MG63 (cell line): ENCODE data around the gene FCER1G. TPM values are rescaled to one million over a fixed set of nuclear protein-coding genes. Genes with fewer than 3 reads are reported as not detected.
"Not testable (repeated sequence)": the region's sequence is repeated elsewhere in the genome, so short reads cannot be mapped to it uniquely, and the experiment has no call there.

ENCODE experiments used
- DNase-seq: peaks from one replicate; pipeline ENCODE4 v3.0.0-alpha.2; 2020
- H3K27me3 ChIP-seq: fragments of 250-450 bp; sonication (Bioruptor Pico); 2 replicates; pipeline ENCODE4 v1.5.1; 2020; ENCODE audit warnings: mild to moderate bottlenecking, moderate library complexity
- H3K36me3 ChIP-seq: fragments of 250-450 bp; sonication (Bioruptor Pico); 2 replicates; pipeline ENCODE4 v1.5.1; 2020; ENCODE audit warnings: mild to moderate bottlenecking, moderate library complexity
- H3K4me3 ChIP-seq: fragments of 250-450 bp; sonication (Bioruptor Pico); 2 replicates; pipeline ENCODE4 v1.5.1; 2020; ENCODE audit warnings: mild to moderate bottlenecking, moderate library complexity
- H3K9me3 ChIP-seq: fragments of 250-450 bp; sonication (Bioruptor Pico); 2 replicates; pipeline ENCODE4 v1.5.1; 2020; ENCODE audit warnings: mild to moderate bottlenecking, moderate library complexity
- total RNA-seq: library from RNA; depleted of rRNA; stranded (reverse); fragments of >200 nt; shearing (Covaris generic); gene quantifications from 2 replicates; pipeline ENCODE4 v1.2.3, GENCODE V29; 2014; ENCODE audit warnings: low replicate concordance

Gene FCER1G
- total RNA-seq, 1 experiment from 2014 or later: not detected

- H3K9me3 ChIP-seq: no peaks in the 10 kb centered on the region
- no peak within 1 kb of the TSS for H3K4me3 ChIP-seq
- no peaks in the 10 kb centered on the region for H3K27me3 ChIP-seq
- no peaks in the 10 kb centered on the region for H3K36me3 ChIP-seq
- no peak for DNase-seq
Observed at GRCh38 chr1:161238039-161238473, 23.0 kb downstream of the FCER1G start, which contains the start of gene NR1I3. NR1I3 (minus strand) TSS chr1:161238203; CDS start chr1:161236565, 1,638 bp downstream.

GRCh38 chr1:161241682-161242081, 26.6 kb downstream of the FCER1G start:
- H3K27me3 ChIP-seq: no peaks in the 10 kb centered on the region
- no peak overlapping the region for H3K4me3 ChIP-seq
- no peaks in the 10 kb centered on the region for H3K9me3 ChIP-seq
- no peaks in the 10 kb centered on the region for H3K36me3 ChIP-seq
- DNase-seq: no peak

- H3K36me3 ChIP-seq: no peaks in the 10 kb centered on the region
- H3K27me3 ChIP-seq: no peaks in the 10 kb centered on the region
- DNase-seq: no peak
- H3K4me3 ChIP-seq: no peak overlapping the region
- no peaks in the 10 kb centered on the region for H3K9me3 ChIP-seq
Observed at GRCh38 chr1:161242313-161242712, 27.2 kb downstream of the FCER1G start.

DNA sequence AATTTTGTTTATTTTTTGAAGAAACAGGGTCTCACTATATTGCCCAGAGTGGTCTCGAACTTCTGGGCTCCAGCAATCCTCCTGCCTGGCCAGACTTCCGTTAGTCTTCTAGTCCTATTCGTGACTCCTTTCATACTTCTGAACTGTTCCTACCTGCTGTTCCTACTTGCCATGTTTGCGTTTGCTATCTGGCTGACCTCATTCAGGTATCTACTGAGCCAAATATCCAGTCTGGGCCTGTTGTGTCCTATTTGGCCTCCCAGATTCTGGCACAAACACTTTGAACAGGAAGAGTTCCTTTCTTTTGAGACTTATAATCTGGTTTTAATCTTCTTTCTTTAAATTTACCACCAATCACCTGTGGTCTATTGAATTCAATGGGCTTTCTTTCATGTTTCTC, 29.8 kb downstream of the FCER1G start:
- Histone ChIP-seq H3K4me3 (no peak overlapping the region), H3K36me3 (no peaks in the 10 kb centered on the region), H3K27me3 (no peaks in the 10 kb centered on the region), H3K9me3 (no peaks in the 10 kb centered on the region)
- DNase-seq: no peak

DNA sequence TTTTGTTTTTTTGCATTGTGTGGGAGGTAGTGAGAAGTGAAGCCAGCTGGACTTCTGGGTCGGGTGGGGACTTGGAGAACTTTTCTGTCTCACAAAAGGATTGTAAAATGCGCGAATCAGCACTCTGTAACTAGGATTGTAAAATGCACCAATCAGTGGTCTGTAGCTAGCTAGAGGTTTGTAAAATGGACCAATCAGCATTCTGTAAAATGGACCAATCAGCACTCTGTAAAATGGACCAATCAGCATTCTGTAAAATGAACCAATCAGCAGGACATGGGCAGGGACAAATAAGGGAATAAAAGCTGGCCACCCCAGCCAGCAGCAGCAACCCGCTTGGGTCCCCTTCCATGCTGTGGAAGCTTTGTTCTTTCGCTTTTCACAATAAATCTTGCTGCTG, 35.0 kb downstream of the FCER1G start:
- H3K4me3 ChIP-seq, H3K36me3 ChIP-seq, H3K9me3 ChIP-seq, DNase-seq, H3K27me3 ChIP-seq: not testable (repeated sequence)

GRCh38 chr1:161250829-161251228, 35.7 kb downstream of the FCER1G start:
- Histone ChIP-seq H3K9me3 (no peaks in the 10 kb centered on the region), H3K27me3 (no peaks in the 10 kb centered on the region), H3K36me3 (no peaks in the 10 kb centered on the region), H3K4me3 (no peak overlapping the region)
- DNase-seq: no peak

DNA sequence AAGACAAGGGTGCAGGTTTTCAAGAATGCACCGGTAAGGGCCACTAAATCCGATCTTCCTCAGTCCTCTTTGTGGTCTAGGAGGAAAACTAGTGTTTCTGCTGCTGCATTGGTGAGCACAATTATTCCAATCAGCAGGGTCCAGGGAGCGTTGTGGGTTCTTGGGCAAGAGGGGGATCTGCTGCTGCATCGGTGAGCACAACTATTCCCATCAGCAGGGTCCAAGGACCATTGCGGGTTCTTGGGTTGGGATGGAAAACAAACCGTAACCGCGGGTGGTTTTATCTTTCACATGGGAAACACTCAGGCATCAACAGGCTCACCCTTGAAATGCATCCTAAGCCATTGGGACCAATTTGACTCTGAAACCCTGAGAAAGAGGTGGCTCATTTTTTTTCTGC, 36.5 kb downstream of the FCER1G start:
- Histone ChIP-seq H3K36me3 (no peaks in the 10 kb centered on the region), H3K9me3 (no peaks in the 10 kb centered on the region), H3K4me3 (no peak overlapping the region), H3K27me3 (no peaks in the 10 kb centered on the region)
- DNase-seq: no peak

- not testable (repeated sequence) for H3K4me3 ChIP-seq, H3K9me3 ChIP-seq, DNase-seq, H3K36me3 ChIP-seq
- H3K27me3 ChIP-seq: peaks cover 19% of the 10 kb centered on the region
Observed at GRCh38 chr1:161255302-161255701, 40.2 kb downstream of the FCER1G start.

DNA sequence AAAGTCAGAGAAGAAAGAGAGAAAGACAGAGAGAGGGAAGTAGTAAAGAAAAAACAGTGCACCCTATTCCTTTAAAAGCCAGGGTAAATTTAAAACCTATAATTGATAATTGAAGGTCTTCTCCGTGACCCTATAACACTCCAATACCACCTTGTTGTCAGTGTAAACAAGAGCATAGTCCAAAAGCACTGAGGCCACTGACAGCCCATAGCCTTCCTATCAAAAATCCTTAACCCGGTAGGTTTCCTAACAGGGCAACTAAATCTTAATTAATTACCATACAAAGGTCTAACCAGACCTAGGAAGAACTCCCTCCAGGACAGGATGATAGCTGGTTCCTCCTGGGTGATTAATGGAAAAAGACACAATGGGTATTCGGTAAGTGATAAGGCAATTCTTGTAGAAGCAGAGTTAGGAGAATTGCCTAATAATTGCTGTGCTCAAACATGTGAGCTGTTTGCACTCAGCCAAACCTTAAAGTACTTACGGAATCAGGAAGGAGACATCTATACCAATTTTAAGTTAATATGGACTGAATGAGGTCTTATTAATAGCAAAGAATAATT, 40.9 kb downstream of the FCER1G start:
- H3K27me3 ChIP-seq: peaks cover 26% of the 10 kb centered on the region
- H3K9me3 ChIP-seq, H3K36me3 ChIP-seq, DNase-seq, H3K4me3 ChIP-seq: not testable (repeated sequence)

DNA sequence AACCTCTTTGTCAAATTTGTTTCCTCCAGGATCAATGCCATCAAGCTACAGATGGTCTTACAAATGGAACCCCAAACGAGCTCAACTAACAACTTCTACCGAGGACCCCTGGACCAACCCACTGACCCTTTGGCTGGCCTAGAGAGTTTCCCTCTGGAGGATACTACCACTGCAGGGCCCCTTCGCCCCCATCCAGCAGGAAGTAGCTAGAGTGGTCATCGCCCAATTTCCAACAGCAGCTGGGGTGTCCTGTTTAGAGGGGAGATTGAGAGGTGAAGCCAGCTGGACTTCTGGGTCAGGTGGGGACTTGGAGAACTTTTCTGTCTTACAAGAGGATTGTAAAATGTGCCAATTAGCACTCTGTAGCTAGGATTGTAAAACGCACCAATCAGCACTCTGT, 42.0 kb downstream of the FCER1G start:
- not testable (repeated sequence) for H3K36me3 ChIP-seq, DNase-seq, H3K9me3 ChIP-seq, H3K4me3 ChIP-seq
- peaks cover 35% of the 10 kb centered on the region for H3K27me3 ChIP-seq

DNA sequence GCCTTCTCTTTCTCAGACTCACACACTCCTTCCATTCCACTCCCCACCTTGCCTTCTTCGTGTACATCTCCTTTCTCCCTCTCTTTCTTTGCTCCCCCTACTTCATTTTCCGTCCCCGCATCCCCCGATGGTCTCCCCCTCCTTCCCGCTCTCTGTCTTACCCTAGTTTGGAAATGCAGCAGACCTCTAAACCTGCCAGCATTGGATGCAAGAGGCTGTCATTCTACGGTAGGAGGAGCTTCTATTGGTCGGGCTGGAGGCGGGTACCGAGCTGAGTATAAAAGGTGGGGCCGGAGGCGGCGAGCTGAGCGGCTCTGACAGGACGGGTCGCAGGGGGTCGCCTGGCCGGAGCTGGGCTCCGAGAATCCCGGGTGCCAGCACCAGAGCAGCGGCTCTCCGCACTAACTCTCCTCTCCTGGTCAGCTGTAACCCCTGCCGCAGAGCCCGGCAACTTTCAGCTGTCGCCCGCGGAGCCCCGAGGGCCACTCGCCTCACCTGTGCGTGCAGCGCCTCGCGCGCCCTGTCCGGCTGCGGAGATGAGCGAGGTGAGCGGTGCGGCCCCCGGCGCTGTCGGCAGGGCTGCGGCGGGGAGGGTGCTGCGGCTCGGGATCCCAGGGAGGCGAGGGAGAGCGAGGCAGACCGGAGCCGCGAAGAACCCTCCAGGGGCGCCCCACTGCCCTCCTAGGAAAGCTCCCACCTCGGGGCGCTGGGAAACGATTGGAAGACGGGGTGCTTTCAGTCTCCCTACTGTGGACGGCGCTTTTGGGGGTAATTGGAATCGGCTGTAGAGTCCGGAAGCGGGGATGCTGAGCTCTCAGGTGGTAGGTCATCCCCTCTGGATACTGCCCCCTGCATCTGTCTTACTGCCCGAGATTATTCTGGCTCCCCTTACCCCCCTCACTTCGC, 43.6 kb downstream of the FCER1G start, which contains the start of gene PCP4L1:
TSS of gene PCP4L1 (plus strand) at position 307 of the 906 bp plus-strand sequence. CDS start at position 537, 230 bp downstream.
- Histone ChIP-seq H3K27me3 (peaks cover 35% of the 10 kb centered on the region), H3K4me3 (no peak within 1 kb of the TSS), H3K36me3 (no peaks in the 10 kb centered on the region), H3K9me3 (peaks cover 6% of the 10 kb centered on the region; the same call in 1 of the 2 replicates)
- no peak for DNase-seq

GRCh38 chr1:161259345-161259702, 44.2 kb downstream of the FCER1G start:
- DNase-seq: no peak
- no peaks in the 10 kb centered on the region for H3K36me3 ChIP-seq
- H3K4me3 ChIP-seq: no peak overlapping the region
- H3K27me3 ChIP-seq: peaks cover 35% of the 10 kb centered on the region
- H3K9me3 ChIP-seq: peaks cover 6% of the 10 kb centered on the region; the same call in 1 of the 2 replicates

GRCh38 chr1:161259765-161260164, 44.7 kb downstream of the FCER1G start:
- no peaks in the 10 kb centered on the region for H3K36me3 ChIP-seq
- DNase-seq: no peak
- H3K27me3 ChIP-seq: peaks cover 35% of the 10 kb centered on the region
- H3K4me3 ChIP-seq: no peak overlapping the region
- H3K9me3 ChIP-seq: peaks cover 6% of the 10 kb centered on the region; the same call in 1 of the 2 replicates

GRCh38 chr1:161260376-161261260, 45.5 kb downstream of the FCER1G start:
- Histone ChIP-seq H3K27me3 (peaks cover 35% of the 10 kb centered on the region), H3K4me3 (no peak overlapping the region), H3K9me3 (peaks cover 6% of the 10 kb centered on the region; the same call in 1 of the 2 replicates), H3K36me3 (no peaks in the 10 kb centered on the region)
- no peak for DNase-seq

DNA sequence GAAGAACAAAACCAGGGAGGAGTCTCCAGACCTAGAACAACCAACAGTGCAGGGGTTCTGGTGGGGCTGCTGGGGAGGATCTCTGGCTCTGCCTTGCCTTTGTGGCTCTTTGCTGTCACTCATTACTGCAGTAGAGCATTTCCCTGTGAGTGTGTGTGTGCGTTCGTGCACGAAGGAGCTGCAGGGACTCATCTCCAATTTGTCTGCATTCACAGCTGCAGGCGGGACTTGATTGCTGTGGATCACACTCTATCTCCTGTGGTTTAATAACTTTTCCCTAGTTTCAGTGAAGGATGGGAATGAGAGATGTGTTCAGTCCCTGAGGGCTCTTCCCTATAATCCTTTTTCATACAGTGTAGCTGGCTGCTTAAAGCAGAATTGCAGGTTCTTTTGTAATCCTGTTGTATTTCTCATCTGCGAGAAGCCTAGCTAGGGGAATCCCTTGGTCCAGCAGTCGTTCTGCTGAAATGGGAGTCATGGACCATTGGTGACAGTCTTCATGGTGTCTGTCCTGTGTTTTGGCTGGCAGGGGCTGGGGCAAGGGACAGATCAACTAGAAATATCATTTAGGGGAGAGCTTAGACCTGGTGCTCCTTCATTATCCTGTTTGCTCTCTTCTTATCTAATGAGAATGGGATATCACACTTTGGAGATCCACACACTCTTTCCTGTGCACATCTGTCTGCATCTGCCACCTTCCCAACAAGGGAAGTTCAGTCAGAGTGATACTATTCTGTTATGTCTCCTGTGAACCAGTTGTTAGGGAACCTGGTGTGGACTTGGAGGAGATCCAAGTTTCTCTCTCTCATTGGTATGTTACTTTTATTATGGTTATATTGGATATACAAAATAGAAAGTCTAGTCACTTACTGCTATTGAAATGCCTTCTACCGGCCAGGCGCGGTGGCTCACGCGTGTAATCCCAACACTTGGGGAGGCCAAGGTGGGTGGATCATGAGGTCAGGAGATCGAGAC, 46.5 kb downstream of the FCER1G start:
- no peak for DNase-seq
- H3K36me3 ChIP-seq: no peaks in the 10 kb centered on the region
- H3K4me3 ChIP-seq: no peak overlapping the region

DNA sequence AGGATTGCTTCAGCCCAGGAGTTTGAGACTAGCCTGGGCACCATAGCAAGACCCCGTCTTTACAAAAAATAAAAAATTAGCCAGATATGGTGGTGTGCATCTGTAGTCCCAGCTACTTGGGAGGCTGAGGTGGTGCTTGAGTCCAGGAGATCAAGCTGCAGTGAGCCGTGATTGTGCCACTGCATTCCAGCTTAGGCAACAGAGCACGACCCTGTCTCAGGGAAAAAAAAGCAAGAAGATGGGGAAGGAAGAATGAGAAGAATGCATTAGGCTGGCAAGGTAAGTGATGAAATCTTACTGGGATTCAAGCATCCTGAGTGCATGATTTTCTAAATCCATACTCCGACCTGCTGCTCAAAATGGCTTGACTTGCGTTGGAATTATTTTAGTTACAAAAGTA, 50.2 kb downstream of the FCER1G start:
- peaks cover 16% of the 10 kb centered on the region for H3K27me3 ChIP-seq
- no peak for DNase-seq

More for the DNA sequence above, 46.5 kb downstream of the FCER1G start:
- H3K27me3 ChIP-seq: peaks cover 35% of the 10 kb centered on the region
- peaks cover 6% of the 10 kb centered on the region; the same call in 1 of the 2 replicates for H3K9me3 ChIP-seq

More for the DNA sequence above, 50.2 kb downstream of the FCER1G start:
- Histone ChIP-seq H3K9me3 (no peaks in the 10 kb centered on the region), H3K4me3 (no peak overlapping the region), H3K36me3 (no peaks in the 10 kb centered on the region)
